Hematopoietic multipotent progenitor cell treated with erythropoietin and hydrocortisone succinate and interleukin-3 and kit ligand, for 17 days (in vitro differentiated cells): ENCODE results near the gene ATP7A.
A peak's percentile ranks its signal among the peaks of the same experiment; 100 is the strongest.
"Not testable (repeated sequence)": the region's sequence is repeated elsewhere in the genome, so short reads cannot be mapped to it uniquely, and the experiment has no call there.

Source experiments
- DNase-seq: peaks from one replicate; pipeline ENCODE4 v3.0.0-alpha.2; 2015; ENCODE audit warnings: low spot score

The ATP7A gene

DNA sequence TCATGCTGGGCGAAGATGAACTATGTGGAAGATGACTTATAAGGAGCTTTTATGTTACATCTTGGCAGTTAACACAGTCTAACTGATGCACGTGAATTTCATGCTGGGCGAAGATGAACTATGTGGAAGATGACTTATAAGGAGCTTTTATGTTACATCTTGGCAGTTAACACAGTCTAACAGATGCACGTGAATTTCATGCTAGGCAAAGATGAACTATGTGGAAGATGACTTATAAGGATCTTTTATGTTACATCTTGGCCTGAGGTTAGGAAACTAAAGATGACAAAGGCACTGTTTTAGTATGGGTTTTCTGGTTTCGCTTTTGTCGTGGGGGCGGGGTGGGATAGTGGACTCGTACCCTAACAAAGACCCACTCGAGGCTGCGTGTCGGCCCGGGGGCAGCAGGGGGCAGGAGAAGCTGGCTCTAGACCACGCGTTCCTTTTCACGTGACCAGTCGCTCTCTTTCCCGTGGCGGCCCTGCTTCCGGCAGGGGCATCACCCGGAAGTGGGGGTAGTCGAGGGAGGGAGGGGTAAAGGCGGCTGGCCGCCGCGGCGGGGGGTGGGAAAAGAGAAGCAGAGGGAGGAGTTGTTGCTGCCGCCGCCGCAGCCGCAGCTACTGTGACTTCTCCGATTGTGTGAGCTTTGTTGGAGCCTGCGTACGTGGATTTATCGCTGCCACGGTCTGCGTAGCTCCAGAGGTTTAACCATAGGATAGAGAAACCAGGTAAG lies at the start of gene ATP7A:
Gene ATP7A (plus strand): TSS at position 586 of the 733 bp plus-strand sequence. CDS start 60,949 bp downstream, outside the sequence.
- DNase-seq, result peak; percentile 91

DNA sequence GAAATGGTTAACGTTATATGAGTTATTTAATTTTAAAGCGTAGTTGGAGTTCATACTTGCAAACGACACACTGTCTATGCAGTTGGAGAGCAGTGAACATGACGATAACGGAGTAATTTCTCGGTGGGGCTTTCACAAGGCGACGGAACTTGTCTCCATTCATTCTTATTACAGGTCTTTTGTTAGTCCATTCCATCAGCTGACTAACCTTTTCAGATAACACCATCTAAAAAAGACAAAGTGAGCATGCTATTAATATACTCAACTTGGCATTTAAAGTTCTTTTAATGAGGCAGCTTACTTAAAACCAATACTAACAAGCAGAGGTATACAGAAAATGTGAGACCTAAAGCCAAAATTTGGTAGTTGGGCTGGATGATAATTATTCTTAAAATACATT lies 35.1 kb upstream of the ATP7A start:
- no peak for DNase-seq

DNA sequence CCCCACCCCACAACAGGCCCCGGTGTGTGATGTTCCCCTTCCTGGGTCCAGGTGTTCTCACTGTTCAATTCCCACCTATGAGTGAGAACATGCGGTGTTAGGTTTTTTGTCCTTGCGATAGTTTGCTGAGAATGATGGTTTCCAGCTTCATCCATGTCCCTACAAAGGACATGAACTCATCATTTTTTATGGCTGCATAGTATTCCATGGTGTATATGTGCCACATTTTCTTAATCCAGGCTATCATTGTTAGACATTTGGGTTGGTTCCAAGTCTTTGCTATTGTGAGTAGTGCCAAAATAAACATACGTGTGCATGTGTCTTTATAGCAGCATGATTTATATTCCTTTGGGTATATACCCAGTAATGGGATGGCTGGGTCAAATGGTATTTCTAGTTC lies 29.1 kb upstream of the ATP7A start:
- not testable (repeated sequence) for DNase-seq

DNA sequence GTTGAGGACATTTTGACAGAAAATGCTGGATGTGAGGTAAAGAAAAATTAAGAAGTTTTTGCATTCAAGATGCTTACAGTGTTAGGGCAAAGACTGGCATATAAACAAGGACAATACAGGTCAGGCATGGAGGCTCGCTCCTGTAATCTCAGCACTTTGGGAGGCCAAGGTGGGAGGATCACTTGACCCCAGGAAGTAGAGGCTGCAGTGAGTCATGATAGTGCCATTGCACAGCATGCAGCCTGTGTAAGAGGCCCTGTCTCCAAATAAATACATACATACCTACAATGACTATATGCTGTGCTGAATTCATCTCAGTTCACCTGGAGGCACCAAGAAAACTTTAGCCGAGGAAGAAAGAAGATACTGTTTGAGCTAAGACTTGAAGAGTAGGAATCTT lies 17.6 kb upstream of the ATP7A start:
- no peak for DNase-seq

DNA sequence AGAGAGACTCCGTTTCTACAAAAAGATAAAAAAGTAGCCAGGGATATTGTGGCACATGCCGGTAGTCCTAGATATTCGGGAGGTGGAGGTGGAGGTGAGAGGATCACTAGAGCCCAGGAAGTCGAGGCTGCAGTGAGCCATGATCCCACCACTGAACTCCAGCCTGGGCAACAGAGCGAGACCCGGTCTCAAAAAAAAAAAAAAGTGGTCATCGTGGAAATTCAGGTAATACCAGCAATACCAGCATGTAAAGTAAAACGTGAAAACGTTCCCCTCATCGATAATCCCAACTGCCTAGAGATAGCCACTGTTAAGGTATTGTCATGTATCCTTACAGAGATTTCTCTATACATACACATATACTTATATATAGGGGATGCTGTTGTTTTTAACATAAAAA lies 16.8 kb upstream of the ATP7A start:
- no peak for DNase-seq

DNA sequence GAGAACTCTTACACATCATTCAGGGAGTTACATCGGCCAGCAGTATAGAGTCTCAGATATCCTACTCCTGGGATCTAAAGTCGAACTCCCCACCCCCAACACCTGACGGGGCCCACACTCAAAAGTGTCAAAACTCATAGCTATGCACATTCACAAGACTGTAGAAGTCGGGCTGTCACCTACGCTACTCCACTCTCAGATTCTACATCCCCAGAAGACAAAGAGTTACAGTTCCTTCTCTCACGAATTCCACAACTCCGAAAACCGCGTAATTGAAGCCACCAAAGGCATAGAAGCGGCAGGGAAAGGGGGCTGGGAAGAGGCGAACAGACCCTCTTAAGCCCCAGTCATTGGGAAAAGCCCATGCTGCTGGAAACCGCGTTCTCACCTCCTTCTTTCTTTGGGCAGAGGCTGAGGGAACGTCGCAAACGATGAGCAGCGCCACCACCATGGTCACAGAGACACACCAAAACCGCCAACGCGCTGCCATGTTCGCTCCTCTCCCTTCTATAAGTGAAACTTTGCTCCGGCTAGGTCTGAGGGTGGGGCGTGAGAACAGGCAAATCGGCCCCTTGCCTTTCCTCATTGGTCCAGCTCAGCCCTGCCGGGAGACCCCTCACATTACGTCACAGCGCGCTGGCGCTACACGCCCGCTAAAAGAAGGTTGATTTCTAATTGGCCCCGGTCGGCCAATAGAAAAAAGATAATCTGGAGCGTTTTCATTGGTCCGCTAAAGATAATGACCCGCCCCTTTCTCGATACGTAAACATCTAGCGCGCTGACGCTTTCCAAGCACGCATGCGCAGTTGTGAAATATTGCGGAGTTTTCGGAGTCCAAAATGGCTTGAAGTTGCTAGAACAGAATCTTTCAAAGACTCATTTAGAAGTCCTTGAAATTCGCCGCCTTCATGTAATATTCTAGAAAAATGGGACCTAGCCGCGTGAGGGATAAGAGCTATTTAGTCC lies 15.3 kb upstream of the ATP7A start, which contains the start of gene MAGT1:
Gene MAGT1 (minus strand): TSS at position 515 of the 966 bp plus-strand sequence. CDS start 25 bp downstream, at position 490.
- peak; percentile 98 for DNase-seq

DNA sequence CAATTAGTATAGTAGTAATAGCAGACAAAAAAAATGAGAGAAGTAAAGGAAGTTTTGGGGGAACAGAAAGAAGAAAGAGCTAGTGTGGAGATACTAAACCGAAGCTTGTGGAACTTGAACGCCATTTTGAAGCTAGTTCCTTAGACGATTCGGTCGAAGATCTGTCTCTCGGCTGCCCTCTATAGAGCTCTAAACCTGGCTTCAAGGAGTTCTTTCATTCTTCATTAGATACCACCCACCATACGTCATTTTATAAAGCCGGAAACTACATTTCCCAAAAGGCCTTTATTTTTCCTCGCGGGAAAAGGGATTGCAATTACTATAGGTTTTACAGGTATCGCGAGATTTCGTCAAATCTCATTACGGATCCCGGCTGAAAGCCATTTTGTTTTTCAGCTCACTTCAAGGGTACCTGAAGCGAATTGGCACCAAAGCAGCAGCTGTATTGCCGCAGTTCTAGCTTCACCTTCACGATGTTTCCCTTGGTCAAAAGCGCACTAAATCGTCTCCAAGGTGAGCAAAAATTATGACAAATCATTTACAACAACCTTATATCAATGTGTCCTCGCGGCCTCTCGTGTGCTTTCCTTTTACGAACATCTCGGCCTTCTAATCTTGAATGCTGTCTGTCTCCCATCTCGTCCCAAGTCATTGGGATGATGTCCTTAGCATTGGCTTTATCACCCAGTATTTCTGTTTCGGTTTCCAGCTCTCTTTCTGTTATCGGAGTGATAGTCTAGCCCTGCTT lies 11.2 kb upstream of the ATP7A start, which contains the start of gene COX7B:
Gene COX7B (plus strand): TSS at position 388 of the 748 bp plus-strand sequence. CDS start 86 bp downstream, at position 474.
- DNase-seq, result peak; percentile 96

DNA sequence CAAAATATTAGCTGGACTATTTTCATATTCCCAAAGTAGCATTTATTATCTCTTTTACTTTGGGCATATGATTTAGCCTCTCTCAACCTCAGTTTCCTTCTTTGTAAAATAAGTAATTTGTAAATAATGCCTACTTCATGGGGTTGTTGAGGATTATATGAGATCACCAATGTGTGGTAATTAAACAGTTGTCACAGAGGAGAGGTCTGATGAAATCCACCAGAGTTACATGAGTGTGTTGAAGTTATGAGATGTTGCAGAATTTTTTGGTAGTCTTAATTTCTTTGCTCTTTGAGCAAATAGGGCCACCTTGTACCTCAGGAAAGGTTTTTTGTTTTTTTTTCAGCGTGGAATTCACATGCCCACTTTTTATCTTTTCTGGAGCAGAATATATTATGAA lies 9.8 kb upstream of the ATP7A start:
- peak; percentile 30 for DNase-seq

DNA sequence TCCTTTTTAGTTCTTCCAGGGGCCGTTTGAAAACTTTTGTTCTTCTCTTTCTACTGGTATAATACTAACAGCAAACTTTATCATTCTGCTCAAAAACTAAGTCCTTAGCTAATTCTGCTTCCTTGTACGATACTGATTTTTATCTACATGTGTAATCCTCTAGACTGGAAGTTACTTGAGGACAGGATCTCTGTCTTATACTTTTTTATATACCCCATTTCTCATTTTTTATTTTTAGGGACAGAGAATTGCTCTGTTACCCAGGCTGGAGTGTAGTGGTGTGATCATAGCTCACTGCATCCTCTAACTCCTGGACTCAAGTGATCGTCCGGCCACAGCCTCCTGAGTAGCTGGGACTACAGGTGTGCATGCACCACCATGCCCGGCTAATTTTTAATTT lies 9.0 kb upstream of the ATP7A start:
- no peak for DNase-seq

DNA sequence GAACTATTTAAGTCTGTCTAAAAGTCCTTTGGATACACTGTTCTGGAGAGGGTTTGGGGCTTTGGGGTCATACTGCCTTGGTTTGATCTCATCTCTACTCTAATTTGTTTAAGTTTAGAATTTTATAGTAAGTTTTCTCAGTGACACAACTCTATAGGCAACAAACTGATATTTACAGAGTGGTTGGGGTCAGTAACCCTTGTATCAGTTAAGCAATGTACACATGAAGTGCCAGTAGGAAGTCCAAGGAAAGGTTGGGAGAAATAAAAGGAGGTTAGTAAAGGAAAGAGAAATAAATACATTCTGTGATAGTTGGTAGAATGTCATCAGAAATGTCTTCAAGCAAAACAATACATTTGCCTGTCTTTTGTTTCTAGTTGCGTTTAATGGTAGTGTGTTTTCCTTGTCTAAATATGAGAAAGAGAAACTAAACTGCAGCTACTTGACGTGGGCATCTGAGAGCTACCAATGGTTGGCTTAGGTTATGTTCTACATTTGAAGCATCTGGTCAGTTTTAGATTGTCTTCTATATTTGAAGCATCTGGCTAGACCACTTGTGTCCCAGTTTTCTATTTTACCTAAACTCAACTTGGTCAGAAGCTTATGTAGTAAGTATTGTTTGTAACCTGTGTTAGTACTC lies 6.9 kb downstream of the ATP7A start:
- peak; percentile 26 for DNase-seq

DNA sequence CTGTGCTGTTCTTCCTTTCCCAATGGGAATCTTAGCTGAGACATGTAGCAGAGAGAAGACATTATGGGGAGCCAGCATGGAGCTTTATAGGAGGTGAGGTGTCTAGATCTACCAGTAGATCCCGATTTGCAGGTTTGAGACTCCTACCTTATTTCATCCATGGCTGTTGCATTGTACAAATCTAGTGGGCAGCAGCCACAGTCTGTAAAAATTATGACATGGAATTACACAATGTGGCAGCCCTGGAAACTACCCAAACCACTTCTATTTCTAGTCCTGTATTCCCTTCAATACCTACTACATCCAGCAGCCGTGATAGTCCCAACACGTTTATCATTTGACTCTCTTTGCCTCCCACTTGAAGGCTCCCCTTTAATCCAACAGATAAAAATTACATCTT lies 8.1 kb downstream of the ATP7A start:
- DNase-seq, result no peak

DNA sequence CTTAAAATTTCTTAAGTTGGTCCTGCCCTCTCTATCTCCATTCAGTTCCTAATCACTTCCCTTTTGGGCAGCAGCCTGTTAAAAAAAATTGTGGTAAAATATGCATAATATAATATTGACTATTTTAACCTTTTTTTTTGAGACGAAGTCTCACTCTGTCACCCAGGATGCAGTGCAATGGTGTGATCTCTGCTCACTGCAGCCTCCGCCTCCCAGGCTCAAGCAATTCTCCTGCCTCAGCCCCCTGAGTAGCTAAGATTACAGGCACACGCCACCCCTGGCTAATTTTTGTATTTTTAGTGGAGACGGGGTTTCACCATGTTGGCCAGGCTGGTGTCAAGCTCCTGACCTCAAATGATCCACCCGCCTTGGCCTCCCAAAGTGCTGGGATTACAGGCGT lies 8.9 kb downstream of the ATP7A start:
- DNase-seq, result not testable (repeated sequence)

DNA sequence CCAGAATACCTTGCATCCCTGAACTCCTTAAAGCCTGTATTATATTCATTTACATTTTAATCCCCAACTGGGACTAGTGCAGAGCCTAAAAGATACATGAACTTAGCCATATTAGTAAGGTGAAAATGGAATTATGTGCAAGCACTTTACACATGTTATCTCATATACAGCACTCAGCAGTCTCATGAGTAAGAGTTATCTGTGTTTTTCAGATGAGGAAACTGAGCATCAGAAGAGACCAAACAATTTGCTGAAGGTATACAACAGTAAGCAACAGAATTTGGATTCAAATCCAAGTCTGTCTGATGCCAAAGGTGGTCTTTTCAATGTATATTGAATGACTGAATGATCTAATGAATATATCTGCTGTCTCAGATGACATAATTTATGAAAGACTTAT lies 12.3 kb downstream of the ATP7A start:
- DNase-seq, result peak; percentile 77

DNA sequence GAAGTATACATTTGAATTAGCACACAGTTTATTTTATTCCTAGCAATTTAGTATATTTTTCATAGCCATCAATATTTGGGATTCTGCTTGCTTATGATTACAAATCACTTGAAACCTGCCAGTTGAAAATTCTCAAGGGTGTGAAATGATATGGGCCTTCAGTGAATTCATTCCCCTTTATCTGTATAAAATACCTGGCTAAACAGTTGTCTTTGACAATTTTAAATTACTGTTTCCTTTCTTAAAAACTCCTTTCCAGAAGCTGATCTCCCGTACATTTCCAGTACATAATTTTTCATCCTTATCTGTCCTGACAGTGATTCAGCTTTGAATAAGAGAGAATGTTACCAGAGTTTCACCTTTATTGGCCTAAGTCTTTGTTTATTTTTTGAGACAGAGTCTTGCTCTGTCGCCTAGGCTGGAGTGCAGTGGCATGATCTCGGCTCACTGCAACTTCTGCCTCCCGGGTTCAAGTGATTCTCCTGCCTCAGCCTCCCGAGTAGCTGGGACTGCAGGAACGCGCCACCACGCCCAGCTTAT lies 13.9 kb downstream of the ATP7A start:
- DNase-seq, result peak; percentile 48

DNA sequence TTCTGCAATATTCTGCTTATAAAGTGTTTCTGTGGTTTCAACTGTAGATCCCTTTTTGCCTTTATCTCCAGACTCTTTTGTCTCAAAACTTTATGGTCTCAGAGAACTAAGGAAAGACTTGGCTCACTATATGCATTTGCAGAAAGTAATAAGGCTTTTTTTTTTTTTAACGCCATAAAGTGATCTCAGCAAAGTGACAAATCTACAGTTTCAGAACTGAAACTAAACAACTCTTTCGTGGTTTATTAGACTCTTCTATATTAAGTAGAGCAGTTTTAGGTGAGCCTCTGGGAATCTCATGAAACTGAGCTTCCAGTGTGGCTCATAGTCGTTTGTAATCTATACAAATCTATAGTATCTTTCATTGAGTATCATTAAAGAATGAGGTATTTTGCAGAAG lies 15.3 kb downstream of the ATP7A start:
- no peak for DNase-seq

DNA sequence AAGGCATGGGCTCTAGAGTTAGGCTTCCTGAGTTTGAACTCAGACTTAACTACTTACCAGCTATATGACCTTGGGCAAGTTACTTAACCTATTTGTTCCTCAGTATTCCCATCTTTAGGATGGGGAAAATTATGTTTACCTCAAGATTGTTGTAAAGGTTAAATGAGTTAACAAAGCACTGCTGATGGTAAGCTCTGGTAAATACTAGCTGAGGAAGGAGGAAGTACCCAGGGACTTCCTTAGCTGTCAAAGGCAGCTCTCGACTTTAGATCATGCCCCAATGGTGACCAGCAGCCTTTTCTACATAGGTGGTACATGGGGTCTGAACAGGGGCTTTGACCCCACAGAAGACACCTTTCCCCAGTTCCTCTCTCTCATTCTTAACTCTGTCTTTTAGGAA lies 20.1 kb downstream of the ATP7A start:
- DNase-seq, result no peak

DNA sequence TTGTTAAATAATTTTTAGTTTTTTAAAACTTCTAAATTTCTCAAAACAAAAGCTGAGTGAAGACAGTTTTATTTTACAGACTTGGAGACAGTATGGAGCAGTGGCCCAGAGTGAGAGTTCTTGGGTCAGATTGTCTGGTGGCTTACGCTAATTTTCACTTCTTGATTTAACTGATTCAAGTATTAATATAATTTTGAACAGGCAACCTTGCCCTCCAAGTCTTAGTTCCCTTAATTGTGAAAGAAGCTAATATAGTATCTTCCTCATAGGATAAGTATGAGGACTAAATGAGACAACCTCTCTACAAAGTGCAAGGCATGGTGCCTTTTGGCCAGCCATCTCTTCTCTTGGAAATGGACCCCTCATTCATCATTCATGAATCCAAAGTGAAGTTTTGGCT lies 25.4 kb downstream of the ATP7A start:
- no peak for DNase-seq

DNA sequence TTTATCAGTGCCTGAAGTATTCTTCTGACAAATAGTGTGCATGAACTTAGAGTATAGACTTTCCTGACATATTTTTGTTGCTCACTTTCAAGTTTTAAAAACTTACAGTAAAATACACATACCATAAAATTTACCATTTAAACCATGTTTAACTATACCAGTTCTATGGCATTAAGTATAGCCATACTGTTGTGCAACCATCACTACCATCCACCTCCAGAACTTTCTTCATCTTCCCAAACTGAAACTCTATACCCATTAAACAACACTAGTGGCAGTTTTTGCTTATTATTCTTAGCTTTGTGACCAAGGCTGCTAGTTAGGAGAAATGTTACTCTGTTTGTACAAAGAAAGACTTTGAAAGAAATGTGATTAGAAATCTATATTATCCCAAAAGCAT lies 25.8 kb downstream of the ATP7A start:
- DNase-seq, result no peak

DNA sequence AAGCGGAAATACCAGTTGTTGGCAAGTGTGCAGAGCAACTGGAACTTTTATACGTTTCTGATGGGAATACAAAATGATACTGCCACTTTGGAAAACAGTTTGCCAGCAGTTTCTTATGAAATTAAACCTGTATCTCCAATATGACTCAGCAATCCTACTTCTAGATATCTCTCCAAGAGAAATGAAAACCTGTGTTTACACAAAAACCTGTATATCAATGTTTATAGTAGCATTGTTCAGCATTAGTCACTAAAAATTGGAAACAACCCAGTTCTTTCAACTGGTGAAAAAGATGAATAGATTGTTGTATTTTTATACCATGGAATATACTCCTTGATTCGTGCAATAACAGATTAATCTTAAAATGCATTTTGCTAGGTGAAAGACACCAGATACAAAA lies 26.8 kb downstream of the ATP7A start:
- peak; percentile 63 for DNase-seq

DNA sequence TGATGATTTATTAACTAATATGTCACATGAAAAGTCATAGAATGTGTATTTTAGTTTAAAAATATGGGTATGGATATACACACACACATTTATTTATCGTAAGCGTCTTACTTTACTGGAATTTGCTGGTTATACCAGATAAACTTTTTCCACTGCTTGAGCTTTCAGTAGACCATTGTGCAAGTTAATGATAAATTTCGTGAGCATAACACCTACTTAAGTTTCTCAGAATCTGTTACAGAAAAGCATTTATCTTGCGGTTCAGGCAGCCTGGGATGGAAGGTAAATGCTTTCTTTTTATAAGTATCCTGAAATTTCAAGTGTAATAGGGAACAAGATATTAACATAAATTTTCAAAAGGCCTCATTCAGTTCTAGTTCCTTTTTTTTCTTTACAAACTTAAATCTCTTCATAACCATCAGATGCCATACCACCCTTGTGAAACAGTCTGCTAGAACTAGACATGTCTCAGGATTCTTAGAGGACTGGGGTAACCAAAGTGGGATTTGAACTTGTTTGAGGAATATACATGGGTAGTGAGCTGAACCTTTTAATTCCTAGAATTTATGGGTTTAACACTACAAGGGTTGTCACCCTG lies 27.7 kb downstream of the ATP7A start:
- DNase-seq, result peak; percentile 60

DNA sequence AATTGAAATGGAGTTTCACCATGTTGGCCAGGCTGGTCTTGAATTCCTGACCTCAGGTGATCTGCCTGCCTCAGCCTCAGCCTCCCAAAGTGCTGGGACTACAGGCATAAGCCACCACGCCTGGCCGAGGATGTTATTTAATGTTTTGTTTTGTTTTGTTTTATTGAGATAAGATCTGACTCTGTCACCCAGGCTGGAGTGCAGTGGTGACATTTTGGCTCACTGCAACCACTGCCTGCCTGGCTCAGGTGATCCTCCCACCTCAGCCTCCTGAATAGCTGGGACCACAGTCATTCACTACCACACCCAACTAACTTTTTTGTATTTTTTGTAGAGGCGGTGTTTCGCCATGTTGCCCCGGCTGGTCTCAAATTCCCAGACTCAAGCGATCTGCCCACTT lies 34.5 kb downstream of the ATP7A start:
- not testable (repeated sequence) for DNase-seq
